MM.1S (cell line): ENCODE measurements around the gene SMPD2.

Source experiments
- EZH2phosphoT487 ChIP-seq: fragments of 300-600 bp; sonication (generic); IDR thresholded peaks from 2 replicates; pipeline ENCODE4 v1.6.1; 2018; ENCODE audit warnings: antibody characterized with exemption, low read length
- TF ChIP-seq, protein P1 (sequence below): fragments of 300-600 bp; sonication (generic); IDR thresholded peaks from 2 replicates; pipeline ENCODE4 v1.5.1; 2016; ENCODE audit warnings: antibody characterized with exemption, low read length, mixed read lengths

DNA sequence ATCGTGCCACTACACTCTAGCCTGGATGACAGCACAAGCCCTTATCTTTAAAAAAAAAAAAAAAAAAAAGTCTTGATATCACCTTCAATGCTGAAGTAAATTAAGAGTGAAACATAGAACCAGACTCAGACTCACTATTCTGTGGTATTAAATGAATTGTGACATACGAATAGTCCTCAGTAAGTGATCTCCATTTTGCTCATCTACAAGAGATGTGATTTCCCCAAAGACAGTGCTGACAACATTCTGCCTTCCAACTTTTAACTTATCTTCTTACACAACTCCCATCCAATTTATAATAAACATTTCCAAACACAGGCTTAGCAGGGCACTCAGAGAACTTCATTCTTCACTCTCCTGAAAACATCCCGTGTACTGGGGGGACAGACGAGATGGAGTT lies 34.5 kb downstream of the SMPD2 start:
- TF ChIP-seq, protein P1, sequence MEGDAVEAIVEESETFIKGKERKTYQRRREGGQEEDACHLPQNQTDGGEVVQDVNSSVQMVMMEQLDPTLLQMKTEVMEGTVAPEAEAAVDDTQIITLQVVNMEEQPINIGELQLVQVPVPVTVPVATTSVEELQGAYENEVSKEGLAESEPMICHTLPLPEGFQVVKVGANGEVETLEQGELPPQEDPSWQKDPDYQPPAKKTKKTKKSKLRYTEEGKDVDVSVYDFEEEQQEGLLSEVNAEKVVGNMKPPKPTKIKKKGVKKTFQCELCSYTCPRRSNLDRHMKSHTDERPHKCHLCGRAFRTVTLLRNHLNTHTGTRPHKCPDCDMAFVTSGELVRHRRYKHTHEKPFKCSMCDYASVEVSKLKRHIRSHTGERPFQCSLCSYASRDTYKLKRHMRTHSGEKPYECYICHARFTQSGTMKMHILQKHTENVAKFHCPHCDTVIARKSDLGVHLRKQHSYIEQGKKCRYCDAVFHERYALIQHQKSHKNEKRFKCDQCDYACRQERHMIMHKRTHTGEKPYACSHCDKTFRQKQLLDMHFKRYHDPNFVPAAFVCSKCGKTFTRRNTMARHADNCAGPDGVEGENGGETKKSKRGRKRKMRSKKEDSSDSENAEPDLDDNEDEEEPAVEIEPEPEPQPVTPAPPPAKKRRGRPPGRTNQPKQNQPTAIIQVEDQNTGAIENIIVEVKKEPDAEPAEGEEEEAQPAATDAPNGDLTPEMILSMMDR = no peak
- TF ChIP-seq EZH2phosphoT487 = no peak
